ENCODE results near the gene PDE1C.

PDE1C gene

GRCh38 chr7:31981874-31982390 is 88.3 kb downstream of the PDE1C start:
- no peak for TF ChIP-seq CTCF (IDR thresholded peaks at IDR 0.05; ENCODE audit: borderline replicate concordance, control extremely low read depth, extremely low read depth, insufficient read depth, missing control alignments)
- DNase-seq (ENCODE audit: low spot score), result no peak
- in situ Hi-C loops (cut with MboI; ENCODE audit: low sequenced_read_pairs, unreplicated experiment), result no loop called here

- in situ Hi-C loops (cut with MboI; ENCODE audit: low sequenced_read_pairs, unreplicated experiment), result no loop called here
- no peak for DNase-seq (ENCODE audit: low spot score)
- TF ChIP-seq CTCF (IDR thresholded peaks at IDR 0.05; ENCODE audit: borderline replicate concordance, control extremely low read depth, extremely low read depth, insufficient read depth, missing control alignments), result no peak
Observed at GRCh38 chr7:31979690-31980330, 90.4 kb downstream of the PDE1C start.

- TF ChIP-seq CTCF (IDR thresholded peaks at IDR 0.05; ENCODE audit: borderline replicate concordance, control extremely low read depth, extremely low read depth, insufficient read depth, missing control alignments), result no peak
- in situ Hi-C loops (cut with MboI; ENCODE audit: low sequenced_read_pairs, unreplicated experiment), result no loop called here
- no peak for DNase-seq (ENCODE audit: low spot score)
Observed at GRCh38 chr7:31975546-31975945, 94.7 kb downstream of the PDE1C start.

- in situ Hi-C loops (cut with MboI; ENCODE audit: low sequenced_read_pairs, unreplicated experiment), result no loop called here
- DNase-seq (ENCODE audit: low spot score), result no peak
- no peak for TF ChIP-seq CTCF (IDR thresholded peaks at IDR 0.05; ENCODE audit: borderline replicate concordance, control extremely low read depth, extremely low read depth, insufficient read depth, missing control alignments)
Observed at GRCh38 chr7:31974351-31974750, 95.9 kb downstream of the PDE1C start.

GRCh38 chr7:31971049-31971667 is 99.0 kb downstream of the PDE1C start:
- in situ Hi-C loops (cut with MboI; ENCODE audit: low sequenced_read_pairs, unreplicated experiment), result no loop called here
- no peak for TF ChIP-seq CTCF (IDR thresholded peaks at IDR 0.05; ENCODE audit: borderline replicate concordance, control extremely low read depth, extremely low read depth, insufficient read depth, missing control alignments)
- DNase-seq (ENCODE audit: low spot score), result no peak

- in situ Hi-C loops (cut with MboI; ENCODE audit: low sequenced_read_pairs, unreplicated experiment), result no loop called here
- no peak for DNase-seq (ENCODE audit: low spot score)
- no peak for TF ChIP-seq CTCF (IDR thresholded peaks at IDR 0.05; ENCODE audit: borderline replicate concordance, control extremely low read depth, extremely low read depth, insufficient read depth, missing control alignments)
Observed at GRCh38 chr7:31970501-31970900, 99.7 kb downstream of the PDE1C start.

All from GM13976 (cell line).